SK-MEL-5 (cell line): ENCODE measurements around the gene TRMT10B. TPM values are rescaled to one million over a fixed set of nuclear protein-coding genes. Genes with fewer than 3 reads are reported as not detected.
"Not testable (repeated sequence)": the region's sequence is repeated elsewhere in the genome, so short reads cannot be mapped to it uniquely, and the experiment has no call there.

Source experiments
- DNase-seq: peaks from one replicate; pipeline ENCODE4 v3.0.0-alpha.2; 2016; ENCODE audit warnings: low read depth, low spot score
- in situ Hi-C: cut with HindIII; loops from 2 replicates; pipeline ENCODE4 v1.10.0; 2016; ENCODE audit warnings: low sequenced_read_pairs, high pct_unique_total_duplicates, low pct_unique_long_range_greater_than_20kb
- total RNA-seq: library from RNA; depleted of rRNA; stranded (reverse); fragments of >200 nt; shearing (Covaris generic); gene quantifications from 2 replicates; pipeline ENCODE4 v1.2.3, GENCODE V29; 2014

The TRMT10B gene
- total RNA-seq, 1 experiment from 2014 or later = 3.0 TPM

GRCh38 chr9:37784616-37785483 lies 31.2 kb downstream of the TRMT10B start, which contains the start of gene EXOSC3:
Gene EXOSC3, minus strand, starts transcription at chr9:37785064. Its CDS starts 20 bp downstream, at chr9:37785044.
- peak; percentile 89 for DNase-seq
- in situ Hi-C loops = no loop called here

DNA sequence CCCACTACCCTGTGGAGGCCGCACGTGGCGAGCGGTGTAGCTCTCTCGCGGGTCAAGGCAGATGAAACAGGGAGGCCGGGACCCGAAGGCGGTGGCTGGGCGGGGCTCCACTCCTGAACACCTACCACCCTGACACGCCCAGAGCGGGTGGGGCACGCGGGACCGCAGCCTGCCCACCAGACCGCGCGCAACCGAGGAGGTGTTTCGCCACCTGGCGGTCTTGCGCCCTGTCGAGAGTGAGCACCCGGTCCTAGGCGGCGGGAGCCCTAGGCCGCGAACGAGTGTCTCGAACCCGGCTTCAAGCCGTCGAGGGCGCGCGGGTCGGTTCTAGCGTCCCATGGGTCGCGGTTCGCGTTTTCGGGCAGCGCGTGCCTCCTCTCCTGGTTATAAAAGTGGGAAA lies 33.5 kb downstream of the TRMT10B start:
- DNase-seq = no peak
- in situ Hi-C loops = no loop called here

DNA sequence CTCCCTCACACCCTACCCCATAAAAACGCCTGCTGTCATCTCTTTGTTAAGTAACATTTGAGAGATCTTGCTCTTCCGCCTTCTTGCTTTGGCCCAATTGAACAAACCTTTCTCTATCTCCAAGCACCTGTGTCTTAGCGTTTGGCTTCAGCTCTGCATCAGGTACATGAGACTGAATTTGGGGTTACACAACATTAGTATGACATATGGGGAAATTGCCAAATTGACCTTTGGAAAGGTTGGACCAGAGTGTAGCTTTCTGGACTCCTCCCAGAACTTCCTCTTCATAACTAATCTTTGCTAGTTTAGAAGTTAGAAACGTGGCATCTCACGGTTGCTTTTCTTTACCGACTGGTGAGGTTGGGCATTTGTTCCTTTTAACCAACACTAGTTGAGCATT lies 34.7 kb downstream of the TRMT10B start:
- in situ Hi-C loops = no loop called here

DNA sequence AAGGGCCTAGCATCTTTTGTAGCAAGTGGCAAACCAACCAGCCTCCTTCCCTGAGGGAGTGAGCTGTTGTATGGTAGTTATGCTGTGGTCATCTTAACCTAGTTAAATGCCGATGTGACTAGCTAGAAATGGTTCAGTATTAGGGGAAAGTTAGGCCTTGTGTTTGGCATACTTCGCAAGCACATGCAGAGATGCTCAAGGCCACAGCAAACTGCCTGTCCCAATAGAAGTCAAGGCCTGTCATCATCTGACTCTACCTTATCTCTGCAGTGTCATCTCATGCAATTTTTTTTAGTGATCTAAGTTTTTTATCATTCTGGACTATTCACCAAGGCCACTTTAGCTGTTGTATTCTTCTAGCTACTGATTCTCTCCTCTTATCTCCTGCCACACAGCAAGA lies 36.5 kb downstream of the TRMT10B start:
- no peak for DNase-seq
- in situ Hi-C loops = no loop called here

More for the DNA sequence above, 34.7 kb downstream of the TRMT10B start:
- no peak for DNase-seq

- in situ Hi-C loops = no loop called here
- DNase-seq = no peak
Observed at GRCh38 chr9:37792122-37792521, 38.5 kb downstream of the TRMT10B start.

- no peak for DNase-seq
- in situ Hi-C loops = no loop called here
Observed at GRCh38 chr9:37796232-37796631, 42.6 kb downstream of the TRMT10B start.

DNA sequence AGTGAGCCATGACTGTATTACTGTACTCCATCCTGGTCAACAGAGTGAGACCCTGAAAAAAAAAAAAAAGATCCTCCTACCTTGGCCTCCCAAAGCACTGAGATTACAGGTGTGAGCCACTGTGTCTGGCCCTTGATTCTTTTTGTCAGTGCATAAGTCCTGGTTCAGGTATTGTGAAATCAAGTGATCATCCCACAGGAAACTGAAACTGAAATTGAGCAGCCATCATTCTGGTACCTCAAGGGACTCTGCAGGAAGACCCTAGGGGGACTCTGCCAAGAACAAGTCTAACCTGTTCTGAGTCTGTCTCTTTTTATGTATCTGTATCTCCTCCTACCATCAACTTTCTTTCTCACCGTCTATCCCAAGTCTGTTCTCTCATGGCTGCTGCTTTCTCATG lies 45.1 kb downstream of the TRMT10B start:
- in situ Hi-C loops = no loop called here
- DNase-seq = no peak

GRCh38 chr9:37800631-37801286 lies 47.2 kb downstream of the TRMT10B start, which contains the start of gene DCAF10:
Gene DCAF10, plus strand, starts transcription at chr9:37800797. Its CDS starts 70 bp downstream, at chr9:37800867.
- DNase-seq = peak; percentile 68
- in situ Hi-C loops = no loop called here

DNA sequence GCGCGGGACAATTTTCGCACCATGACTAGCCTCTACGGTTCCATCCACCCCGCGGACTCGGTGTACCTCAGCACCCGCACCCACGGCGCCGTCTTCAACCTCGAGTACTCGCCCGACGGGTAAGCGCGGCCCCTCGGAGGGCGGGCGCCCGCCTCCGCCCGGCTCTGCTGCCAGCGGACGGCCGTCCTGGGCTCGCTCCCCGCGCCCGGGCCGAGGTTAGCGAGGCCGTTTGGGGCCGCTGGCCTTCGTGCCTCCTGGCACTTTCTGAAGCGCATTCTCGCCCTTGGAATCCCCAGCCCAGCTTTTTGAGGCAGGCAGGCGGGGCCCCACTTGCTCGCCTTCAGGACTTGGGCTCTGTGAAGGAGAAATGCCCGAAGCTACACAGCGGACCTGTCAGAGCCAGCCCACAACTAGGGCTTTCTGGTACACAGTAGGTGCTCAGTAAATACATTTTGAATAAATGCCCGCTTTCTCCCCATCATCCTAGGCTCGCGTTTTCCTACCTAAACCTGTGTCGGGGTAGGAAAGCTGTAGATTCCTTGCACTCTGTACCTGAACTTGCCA lies 47.8 kb downstream of the TRMT10B start:
- peak; percentile 2 for DNase-seq
- in situ Hi-C loops = no loop called here

GRCh38 chr9:37801959-37802711 lies 48.5 kb downstream of the TRMT10B start:
- DNase-seq = no peak
- in situ Hi-C loops = no loop called here

DNA sequence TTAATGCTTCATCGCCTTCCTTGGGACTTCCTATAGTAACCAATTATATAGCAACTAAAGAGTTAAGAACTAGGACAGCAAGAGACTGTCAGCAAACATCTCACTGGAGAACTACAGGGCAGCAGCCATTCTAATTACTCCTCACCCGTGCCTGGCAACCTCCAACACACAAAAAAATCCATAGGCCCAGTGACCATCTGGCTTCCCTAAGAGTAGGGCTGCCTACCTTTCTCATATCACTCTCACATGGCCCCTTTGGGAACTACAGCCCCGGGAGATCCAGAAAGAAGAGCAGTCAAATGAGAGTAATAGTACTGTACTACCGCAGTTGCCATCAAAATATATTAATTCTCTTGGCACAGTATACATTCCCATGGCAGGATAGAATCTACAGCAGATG lies 52.7 kb downstream of the TRMT10B start:
- in situ Hi-C loops = no loop called here
- no peak for DNase-seq

GRCh38 chr9:37809676-37810075 lies 56.1 kb downstream of the TRMT10B start:
- in situ Hi-C loops, DNase-seq: not testable (repeated sequence)

DNA sequence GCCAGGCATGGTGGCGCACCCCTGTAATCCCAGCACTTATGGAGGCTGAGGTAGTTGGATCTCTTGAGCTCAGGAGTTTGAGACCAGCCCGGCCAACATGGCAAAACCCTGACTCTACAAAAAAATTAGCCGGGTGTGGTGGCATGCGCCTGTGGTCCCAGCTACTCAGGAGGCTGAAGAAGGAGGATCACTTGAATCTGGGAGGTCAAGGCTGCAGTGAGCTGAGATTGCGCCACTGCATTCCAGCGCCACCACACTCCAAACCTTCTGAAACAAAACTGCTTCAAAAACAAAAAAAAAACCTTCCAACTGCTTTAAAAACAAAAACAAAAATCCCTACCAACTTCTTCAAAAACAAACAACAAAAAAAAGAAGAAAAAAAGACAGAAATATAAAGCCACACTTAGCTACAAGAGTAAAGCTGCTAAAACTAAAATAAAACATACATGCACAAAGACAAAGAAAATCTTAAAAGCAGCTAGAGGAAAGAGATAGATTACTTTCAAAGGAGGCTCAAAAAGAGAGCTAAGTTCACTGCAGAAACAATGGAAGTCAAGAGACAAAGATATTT lies 58.4 kb downstream of the TRMT10B start:
- in situ Hi-C loops = no loop called here
- DNase-seq = no peak

DNA sequence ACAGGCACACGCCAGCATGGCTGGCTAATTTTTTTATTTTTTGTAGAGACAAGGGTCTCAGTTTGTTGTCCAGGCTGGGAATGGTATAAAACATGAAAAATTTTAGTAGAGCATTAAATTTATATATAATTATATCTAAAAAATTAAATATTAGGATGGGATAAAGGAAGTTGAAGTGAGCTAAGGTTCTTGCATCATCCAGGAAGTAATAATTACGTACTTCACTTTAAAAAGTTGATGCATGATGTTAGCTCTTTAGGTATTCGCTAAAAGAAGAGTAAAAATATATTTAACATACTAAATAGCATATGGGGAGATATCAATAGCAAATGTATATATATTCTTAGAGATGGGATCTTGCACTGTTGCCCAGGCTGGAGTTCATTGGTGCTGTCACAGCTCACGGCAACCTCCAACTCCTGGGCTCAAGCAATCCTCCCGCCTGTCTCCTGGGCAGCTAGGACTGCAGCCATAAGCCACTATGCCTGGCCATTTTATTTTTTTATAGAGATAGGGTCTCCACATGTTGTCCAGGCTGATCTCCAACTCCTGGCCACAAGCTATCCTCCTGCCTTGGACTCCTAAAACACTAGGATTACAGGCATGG lies 59.3 kb downstream of the TRMT10B start:
- DNase-seq = no peak
- in situ Hi-C loops = no loop called here

GRCh38 chr9:37818849-37819248 lies 65.2 kb downstream of the TRMT10B start:
- DNase-seq = no peak
- in situ Hi-C loops = no loop called here

DNA sequence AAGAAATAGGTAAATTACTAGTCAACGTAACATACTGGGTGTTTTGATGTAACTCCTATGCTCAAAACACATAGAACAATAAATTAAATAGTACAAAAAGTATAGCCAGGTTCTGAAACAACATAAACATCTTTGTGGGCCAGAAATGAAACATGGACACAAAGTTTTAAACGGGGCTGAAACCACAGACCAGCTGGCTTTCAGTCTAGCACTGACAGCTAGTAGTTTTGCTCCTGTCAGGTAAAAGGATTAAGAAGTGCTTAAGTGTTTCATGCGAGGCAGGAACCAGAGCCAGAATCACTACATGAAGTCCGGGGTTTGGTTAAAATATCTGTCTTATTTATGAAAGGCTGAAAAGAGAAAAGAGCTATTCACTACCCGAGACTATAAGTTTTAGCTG lies 66.5 kb downstream of the TRMT10B start:
- in situ Hi-C loops = no loop called here
- DNase-seq = no peak

DNA sequence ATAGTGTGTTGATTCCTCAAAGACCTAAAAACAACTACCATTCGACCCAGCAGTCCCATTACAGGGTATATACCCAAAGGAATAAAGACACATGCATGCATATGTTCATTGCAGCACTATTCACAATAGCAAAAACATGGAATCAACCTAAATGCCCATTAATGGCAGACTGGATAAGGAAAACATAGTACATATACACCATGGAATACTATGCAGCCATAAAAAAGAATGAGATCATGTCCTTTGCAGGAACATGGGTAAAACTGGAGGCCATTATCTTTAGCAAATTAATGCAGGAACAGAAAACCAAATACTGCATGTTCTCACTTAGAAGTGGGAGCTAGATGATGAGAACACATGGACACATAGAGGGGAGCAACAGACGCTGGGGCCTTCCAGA lies 71.6 kb downstream of the TRMT10B start:
- in situ Hi-C loops, DNase-seq: not testable (repeated sequence)
